Fibroblast of lung (primary cell): ENCODE measurements around the gene VSIR.

Experiments used
- EZH2 ChIP-seq: IDR thresholded peaks from 2 replicates; pipeline ENCODE4 v1.5.1; 2012; ENCODE audit warnings: low read length, control low read depth, mild to moderate bottlenecking; ENCODE audit errors: missing control alignments
- TF ChIP-seq, protein P1 (sequence below), 2 donors: IDR thresholded peaks in 1 of 2; conservative IDR thresholded peaks in 1 of 2; 1 replicate in 1 of 2; 2 replicates in 1 of 2; pipeline ENCODE4 v1.5.1; 2011 to 2012; ENCODE audit warnings: low read length in 2 of 2, control low read depth in 1 of 2, inconsistent platforms in 1 of 2, low read depth in 1 of 2, mild to moderate bottlenecking in 1 of 2

DNA sequence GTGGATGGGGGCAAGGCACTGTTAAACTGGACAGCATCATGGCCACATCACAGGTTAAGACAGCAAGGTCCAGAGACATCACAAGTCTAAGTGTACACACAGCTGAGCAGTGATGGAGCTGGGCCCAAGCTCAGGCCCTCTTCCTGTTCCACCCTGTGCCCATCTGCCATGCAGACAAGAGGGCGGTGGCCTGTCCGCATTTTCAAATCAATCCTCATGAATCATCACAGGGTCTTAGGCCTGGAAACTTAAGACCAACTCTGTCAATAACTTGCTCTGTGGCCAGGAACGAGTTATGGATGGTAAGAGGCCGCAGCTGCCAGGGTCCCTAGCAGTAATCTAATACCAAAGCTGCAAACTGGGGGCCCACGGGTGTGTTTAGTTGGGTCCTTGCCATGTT lies 56.9 kb downstream of the VSIR start:
- no peak for TF ChIP-seq EZH2
- TF ChIP-seq, protein P1, sequence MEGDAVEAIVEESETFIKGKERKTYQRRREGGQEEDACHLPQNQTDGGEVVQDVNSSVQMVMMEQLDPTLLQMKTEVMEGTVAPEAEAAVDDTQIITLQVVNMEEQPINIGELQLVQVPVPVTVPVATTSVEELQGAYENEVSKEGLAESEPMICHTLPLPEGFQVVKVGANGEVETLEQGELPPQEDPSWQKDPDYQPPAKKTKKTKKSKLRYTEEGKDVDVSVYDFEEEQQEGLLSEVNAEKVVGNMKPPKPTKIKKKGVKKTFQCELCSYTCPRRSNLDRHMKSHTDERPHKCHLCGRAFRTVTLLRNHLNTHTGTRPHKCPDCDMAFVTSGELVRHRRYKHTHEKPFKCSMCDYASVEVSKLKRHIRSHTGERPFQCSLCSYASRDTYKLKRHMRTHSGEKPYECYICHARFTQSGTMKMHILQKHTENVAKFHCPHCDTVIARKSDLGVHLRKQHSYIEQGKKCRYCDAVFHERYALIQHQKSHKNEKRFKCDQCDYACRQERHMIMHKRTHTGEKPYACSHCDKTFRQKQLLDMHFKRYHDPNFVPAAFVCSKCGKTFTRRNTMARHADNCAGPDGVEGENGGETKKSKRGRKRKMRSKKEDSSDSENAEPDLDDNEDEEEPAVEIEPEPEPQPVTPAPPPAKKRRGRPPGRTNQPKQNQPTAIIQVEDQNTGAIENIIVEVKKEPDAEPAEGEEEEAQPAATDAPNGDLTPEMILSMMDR (conservative IDR thresholded peaks at IDR 0.05 in 1 of 2, IDR thresholded peaks at IDR 0.05 in 1 of 2; ENCODE audit: low read depth in 1 of 2, low read length in 2 of 2) = no peak
